Activated CD4-positive, alpha-beta T cell treated with anti-CD3 and anti-CD28 coated beads for 48 hours (primary cell): Measurements from ENCODE around the gene EDAR.

Experiments
- DNase-seq: peaks from one replicate; pipeline ENCODE4 v3.0.0-alpha.2; 2020

EDAR gene

DNA sequence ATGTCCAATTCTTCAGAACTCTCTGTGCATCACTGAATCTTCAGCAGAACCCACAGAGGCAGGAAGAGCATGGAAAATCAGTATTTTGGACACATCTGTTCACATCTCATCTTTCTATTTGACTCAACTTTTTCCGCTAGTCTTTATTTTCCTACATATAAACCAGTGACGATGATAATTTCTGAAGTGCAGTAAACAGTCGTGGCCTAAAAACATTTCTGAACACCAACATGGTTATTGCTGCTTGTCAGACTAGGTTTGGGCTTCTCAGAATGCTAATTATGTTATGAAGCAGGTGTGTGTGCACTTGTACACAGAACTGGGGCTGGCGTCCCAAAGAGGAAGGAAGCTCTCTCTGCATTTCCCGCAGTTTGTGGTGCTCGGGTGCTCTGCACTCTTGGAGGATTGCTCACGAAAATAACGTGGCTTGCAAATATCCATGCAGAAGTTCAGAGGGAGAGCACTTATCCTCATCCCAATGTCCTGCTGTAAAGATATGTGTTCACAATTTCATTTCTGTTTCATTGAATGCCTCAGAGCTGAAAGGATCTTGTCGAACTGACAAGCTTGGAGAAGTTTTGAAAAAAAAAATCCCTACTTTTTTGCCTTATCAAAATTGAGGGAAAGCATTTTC is 50.8 kb downstream of the EDAR start:
- DNase-seq: peak; percentile 28

DNA sequence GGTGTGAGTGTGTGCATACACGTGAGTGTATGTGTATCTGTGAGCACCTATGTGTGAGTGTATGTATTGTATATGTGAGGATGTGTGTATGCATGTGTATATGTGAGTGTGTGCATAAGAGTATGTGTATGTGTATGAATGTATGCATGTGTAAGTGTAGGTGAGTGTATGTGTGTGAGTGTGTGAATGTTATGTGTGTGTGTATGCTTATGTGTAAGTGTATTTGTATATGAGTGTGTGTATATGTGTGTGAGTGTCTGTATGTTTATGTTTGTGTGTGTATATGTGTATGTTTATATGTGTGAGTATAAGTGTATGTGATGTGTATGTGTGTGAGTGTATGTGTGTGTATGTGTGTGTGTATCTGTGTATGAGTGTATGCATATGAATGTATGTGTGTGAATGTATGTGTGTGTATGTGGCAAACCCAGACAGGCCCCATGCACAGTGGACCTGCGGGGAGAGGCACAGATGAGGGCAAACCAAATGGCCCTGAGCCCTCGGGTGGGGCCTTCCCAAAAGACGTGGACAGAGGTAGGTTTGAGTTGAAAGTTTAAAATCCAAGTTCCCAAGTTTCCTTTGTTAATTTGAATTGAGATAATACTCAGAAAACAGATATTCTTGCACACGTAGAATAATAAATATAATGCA is 51.5 kb downstream of the EDAR start:
- peak; percentile 23 for DNase-seq

DNA sequence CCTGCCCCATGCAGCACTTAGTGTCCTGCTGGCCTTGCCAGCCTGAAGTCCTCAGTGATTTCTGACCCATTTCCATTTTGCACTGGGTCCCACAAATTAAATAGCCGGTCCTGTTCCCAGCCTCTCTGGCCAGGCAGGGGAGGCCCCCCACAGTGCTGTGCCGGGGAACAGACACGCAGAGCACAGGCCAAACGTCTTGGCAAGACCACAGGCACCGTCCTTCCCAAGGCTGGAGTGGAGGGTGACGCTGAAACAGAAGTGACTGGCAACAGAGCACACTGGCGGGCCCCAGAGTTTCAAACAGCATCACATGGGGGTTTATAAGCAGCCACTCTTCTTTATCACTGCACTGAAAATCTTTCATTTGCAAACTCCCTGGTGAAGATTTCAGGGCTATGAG is 52.2 kb downstream of the EDAR start:
- no peak for DNase-seq

DNA sequence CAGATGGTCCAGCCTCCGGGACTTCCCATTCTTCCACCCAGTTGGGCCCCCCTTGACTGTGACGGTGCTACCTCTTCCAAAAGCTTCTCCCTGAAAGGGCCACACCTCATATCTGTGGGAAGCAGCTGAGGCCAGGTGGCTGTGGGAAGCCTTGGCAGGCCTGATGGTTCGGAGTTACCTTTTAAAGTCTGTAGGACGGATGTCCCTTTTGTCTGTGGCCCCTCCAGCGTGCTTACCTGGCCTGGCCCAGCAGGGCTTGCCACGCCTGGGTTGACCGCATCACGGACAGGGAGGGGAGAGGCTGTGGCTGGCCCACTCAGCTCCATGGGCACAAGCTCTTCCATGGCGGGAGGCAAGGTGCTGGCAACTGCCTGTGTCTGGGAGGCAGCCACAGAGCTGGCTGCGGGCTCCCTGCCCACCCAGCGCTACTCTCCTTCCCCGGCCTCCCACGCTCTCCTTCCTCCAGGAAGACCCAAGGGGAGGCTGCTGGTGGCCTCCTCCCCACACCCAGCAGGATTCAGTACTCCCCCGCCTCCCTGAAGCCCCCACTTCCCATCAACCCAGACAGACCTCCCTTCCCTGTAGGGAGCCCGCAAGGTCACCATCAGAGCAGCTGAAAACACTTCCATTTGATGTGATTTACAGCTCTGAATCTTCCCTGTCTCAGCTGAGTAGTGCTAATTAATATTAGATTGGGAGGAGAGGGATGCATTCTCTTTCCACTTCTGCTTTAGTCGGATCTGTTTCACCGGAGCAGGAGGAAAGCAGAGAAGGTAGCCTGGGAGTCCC is 52.8 kb downstream of the EDAR start:
- DNase-seq: no peak

DNA sequence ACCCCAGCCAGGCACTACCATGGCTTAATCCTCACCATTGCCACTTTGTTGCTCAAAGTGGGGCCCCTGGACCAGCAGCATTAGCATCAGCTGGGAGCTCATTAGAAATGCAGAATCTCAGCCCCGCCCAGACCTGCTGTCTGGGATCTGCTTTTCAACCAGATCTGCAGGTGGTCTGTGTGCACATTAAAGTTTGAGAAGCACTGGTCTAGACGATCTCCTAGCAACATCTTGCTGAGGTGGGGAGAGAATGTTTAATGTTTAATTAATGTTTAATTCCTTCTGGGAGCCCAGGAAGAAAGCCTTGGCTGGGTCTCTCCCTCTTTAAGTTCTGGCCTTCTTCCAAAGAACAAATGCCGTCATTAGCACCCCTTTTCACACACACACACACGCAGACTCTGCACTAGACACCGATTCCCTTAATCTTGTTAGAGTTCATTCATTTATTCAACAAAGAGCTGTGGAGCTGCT is 53.7 kb downstream of the EDAR start:
- no peak for DNase-seq

DNA sequence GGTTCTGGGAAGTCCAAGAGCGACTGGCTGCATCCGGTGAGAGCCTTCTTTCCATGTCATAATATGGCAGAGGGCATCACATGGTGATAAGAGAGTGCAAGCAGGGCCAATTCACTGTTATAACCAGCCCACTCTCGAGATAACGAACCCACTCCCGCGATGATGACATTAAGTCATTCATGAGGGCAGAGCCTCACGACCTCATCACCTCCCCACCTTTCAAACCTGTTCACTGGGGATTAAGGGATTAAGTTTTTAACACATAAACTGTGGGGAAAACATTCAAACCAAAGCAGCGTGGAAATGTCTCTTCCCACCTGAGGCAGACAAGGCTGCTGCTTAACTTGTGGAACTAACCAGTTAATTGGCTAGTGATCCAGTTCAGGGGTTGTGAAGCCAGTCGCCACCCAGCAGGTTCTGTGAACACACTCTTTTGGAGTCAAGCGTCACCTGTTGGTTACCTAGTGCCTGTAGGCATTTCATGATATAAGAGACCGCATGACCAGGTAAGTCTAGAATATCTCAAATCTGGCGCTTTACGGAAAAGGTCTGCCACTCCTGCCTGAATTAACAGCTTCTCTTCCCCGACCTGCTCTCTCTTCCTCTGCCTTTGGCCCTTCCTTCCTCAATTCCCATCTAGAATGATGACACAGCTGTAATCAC is 54.3 kb downstream of the EDAR start:
- no peak for DNase-seq

DNA sequence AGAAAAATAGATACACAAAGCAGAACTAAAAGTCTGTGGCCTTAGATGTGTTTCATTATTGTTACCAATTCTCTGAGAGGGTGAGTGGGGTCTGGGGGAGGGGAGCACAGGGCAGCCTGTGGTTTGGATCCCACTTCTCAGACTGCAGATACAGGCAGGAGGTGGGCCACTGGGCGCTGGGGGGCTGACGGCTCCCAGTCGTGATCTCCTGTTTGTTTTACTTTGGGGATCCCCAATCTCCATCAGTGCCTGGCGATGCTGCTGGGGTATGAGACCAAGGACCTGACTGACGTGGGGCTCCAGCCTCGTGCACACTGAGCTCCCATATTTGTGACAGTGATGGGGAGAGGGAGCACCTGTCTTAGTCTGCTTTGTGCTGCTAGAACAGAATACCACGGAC is 54.9 kb downstream of the EDAR start:
- DNase-seq: no peak

DNA sequence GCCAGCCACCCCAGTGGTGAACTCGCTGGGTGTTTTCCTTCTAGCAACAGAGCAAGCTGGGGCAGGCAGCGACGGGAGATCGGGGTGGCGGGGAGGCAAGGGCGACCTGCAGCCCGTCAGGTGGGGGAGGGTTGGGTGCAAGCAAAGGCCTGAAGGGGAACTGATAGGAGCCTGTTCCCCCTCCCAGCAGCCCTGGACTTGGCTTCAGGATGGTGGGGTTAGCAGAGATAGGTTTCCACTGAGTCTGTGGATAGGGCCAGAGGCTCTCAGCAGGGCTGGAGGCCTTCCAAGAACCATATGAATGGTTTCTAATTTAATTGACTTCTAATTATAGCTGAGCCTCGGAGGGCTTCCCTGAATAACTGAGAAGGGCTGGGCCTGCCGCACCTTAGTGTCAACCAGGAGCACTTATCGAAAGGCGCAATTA is 55.3 kb downstream of the EDAR start:
- no peak for DNase-seq

DNA sequence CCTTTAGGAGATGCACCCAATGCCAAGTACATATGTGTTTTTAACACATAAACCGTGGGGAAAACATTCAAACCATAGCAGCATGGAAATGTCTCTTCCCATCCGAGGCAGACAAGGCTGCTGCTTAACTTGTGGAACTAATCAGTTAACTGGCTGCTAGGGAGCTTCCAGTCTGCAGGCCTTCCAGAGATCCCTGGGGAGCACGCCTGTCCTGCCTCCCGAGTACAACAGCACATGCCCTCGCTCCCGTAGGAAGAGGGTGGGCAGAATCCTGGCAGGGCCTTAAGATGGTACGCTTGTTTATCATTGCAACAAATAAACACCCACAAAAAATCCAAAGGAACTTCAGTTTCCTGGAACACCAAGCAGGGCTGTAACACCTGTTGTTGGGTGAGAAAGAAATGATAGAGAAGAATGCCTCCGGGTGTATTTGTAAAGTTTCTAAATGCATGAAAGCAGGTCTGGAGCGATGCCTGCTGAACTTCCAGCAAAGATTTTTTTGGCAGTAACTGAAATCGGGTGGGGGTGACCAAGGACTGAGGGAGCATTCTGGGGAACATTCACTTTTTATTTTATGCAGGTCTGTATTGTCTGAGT is 56.2 kb downstream of the EDAR start:
- DNase-seq: no peak

DNA sequence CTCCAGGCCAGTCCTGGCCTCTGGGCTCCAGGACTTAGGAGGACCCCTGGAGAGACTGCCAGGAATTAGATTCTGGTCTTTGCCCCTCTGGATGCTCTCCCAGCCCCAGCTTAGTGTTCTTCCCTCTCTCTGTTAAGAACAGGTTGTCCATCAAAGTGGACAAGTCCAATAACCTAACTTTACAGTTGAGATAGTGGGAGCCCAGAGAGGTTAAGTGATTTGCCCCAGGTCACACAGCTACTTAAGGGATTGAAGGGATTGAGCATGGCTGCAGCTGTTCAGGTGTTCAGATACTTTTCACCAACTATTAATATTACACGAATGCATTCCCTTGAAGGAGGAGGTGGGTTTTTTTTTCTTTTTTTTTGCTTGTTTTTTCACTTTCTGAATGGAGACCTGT is 57.6 kb downstream of the EDAR start:
- DNase-seq: no peak

DNA sequence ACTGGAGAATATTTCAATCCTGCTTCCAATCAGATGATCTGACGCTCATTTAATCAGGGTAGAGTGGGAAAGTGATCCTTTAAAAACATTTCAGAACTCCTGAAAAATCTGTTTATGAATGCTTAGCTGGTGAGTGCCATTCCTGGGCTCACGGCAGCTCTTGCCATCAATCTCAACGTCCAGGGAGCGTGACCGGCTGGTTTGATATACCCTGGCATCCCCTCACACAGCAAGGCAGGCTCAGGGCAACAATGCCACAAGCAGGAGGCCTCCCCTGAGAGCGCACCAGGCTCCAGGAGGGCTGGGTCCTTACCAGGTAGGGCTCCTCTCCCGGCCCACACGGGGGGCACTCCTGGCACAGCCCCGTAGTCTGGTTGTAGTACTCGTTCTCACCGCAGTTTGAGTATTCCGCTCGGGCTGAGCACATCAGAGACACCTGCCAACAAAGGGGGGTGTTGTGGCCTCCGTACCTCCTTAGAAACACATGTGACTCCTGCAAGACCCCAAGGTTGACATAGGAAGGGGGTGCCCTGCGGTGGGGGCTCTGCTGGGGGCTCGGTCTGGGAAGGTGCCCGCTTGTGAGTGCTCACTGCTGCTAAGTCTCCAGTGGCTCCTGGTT is 59.1 kb downstream of the EDAR start:
- no peak for DNase-seq

DNA sequence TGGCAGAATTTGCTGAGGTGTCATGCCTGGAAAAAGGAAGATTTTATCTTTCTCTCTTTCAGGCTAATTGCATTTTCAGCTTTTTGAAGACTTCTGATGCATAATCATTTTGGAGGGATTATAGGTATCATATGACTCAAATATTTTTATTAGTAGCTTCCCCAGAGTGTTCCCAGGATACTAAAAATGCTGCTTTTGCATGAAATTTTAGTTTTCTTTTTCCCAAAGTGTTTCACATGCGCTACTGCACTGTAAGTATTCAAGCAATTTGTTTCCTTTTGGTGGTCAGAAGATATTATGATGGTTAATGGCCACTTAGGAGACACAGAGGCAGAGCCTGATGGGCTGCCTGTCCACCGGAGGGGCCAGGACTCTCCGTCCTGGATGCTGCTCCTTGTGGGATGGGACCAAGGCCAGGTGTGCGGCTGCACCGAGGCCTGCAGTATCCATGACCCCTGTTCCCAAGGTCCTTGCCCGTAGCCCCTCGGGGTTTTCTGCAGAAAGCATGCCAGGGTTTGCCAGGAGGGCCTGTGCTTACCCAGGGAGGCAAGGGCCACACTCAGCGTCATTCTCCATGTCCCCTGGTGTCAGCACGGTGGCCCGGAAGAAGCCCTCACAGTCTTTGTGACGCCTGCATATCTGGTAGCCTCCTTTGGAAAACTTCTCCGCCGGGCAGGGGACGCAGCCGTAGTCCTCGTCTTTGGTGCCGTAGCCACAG is 60.2 kb downstream of the EDAR start:
- no peak for DNase-seq

DNA sequence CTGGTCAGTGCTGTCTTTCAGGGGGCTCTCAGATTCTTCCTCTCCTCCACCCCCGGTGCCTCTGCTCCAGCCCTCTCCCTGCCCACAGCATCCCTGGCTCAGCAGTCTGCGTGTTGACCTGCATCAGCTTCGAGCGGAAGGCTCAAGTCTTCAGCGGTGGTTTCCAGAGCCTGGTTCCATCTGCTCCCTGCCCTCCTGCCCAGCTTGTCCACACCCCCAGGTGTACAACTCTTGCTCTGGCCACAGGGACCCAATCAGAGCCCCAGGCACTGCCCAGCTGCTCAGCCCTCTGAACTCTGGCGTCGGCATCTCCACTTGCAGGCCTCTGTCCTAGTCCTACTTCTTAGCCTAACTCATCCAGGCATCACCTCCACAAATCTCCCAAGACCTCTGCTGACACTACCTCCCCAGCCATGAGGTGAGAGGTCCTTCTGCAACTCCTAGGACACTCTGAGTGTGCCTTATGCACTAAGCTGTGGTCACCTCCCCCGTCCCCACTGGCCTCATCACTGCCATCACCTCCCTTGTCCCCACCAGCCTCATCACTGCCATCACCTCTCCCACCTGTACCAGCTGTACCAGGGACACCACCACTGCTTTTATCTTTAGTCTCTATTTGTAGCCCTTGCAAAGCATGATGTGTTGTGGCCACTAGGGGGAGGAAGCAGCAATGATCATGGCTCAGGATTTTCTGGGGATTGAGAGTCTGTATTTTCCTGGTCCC is 60.9 kb downstream of the EDAR start:
- DNase-seq: peak; percentile 40

DNA sequence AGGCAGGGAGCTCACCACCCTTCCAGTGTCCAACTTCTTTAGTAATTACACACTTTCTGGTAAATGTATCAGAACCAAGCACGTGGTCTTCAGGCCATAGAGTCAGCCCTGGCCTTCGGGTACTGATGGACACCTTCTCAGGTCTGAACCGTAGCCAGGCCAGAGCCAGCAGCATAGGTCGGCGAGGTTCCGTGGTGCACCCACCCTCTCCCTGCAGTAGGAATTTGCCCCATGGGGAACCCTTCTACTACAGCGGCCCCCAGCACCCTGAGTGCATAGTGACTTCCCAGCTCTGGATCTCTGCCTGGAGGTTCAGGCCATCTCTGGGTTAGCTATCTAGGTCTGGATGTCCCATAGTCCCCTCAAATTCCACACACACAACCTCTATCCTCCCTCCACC is 61.6 kb downstream of the EDAR start:
- DNase-seq: no peak

DNA sequence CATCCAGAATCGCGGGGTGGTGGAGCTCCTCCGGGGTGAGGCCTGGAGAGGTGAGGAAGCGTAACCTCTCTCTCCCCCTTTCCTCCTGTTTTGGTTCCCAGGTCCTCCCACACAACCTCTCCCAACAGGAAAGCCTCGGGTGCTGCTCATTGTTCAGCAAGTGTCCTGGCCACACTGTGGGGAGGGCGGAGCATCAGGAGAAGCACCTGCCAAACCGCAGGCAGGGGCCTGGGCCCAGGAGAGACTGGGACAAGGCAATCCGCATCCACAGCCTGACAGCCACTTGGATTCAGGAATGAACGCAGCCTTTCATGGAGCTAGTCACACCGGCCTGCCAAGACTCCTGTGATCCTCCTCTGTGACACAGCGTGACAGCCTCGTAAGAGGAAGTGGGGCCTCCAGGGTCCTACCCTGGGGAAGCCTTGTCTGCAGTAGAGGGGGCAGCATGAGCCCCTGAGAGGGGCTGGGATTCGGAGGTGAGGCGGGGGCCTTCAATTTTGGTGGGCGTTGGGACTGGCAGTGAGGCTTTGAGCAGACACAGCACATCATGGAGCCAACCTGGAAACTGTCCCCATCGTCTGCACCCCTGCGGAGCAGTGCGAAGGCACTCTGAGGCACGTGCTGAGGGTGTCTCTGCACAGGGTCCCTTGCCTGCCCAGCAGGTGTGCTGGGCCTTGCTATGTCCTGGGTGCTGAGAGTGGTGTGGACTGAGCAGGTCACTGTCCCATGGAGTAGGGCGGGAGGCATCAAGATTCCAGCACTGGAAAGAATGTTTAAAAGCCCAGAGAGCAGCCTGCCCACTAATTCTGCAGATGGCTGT is 62.2 kb downstream of the EDAR start:
- no peak for DNase-seq

DNA sequence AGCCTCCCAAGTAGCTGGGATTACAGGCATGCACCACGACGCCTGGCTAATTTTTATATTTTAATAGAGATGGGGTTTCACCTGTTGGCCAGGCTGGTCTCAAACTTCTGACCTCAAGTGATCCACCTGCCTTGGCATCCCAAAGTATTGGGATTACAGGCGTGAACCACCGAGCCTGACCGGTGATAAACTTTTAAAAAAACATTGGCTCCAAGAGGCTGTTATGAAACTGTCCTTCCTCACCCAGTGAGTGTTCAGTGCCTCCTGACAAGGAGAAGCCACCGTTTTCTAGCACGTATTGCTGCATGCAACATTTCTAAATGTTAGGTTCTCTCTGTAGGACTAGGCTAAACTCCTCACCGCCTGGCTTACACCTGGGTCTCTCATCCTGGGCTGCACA is 63.3 kb downstream of the EDAR start:
- no peak for DNase-seq

DNA sequence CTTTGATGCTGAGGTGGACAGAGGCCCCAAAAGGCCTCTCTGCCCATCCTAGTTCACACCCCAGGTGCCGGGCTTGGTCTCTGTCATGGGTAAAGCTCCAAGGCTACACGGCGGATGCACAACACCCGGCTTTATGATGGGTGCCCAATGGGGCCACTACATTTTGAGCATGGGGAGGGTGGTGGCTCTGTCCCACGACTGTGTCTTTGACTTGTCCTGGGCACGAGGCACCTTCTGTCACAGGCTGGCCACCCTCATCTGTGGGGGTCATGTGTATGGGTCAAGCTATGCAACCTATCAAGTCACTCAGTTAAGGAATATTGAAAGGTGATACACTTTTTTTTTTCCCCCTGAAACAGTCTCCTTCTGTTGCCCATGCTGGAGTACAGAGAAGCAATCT is 63.7 kb downstream of the EDAR start:
- DNase-seq: no peak

DNA sequence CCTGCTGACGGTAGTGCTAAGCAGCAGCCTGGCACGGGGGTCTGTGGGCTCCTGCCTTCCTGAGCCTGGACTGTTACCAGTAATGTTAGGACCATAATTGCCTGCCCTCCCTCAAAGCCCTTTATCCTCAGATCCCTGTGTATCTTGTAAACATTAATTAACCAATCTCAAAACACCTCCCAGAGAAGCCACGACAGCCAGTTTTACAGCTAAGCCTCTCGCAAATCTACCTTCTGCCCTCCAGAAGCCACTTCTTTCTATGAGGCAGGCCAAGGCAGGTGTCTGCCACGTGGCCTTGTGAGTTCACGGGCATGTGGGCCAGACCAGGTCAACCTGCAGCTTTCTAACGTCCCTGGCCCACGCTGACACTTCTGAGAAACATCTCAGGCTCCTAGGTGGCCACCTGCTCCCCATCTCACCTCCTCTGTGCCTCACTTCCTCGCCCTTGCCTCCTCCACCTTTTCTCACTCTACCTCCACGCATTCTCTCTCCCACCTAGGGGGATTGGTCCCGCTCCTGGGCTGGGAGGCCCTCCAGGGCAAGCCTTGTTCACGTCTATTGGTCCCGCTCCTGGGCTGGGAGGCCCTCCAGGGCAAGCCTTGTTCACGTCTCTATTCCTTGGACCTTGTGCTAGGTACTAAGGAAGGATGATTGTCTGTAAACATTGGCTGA is 64.3 kb downstream of the EDAR start:
- DNase-seq: no peak

DNA sequence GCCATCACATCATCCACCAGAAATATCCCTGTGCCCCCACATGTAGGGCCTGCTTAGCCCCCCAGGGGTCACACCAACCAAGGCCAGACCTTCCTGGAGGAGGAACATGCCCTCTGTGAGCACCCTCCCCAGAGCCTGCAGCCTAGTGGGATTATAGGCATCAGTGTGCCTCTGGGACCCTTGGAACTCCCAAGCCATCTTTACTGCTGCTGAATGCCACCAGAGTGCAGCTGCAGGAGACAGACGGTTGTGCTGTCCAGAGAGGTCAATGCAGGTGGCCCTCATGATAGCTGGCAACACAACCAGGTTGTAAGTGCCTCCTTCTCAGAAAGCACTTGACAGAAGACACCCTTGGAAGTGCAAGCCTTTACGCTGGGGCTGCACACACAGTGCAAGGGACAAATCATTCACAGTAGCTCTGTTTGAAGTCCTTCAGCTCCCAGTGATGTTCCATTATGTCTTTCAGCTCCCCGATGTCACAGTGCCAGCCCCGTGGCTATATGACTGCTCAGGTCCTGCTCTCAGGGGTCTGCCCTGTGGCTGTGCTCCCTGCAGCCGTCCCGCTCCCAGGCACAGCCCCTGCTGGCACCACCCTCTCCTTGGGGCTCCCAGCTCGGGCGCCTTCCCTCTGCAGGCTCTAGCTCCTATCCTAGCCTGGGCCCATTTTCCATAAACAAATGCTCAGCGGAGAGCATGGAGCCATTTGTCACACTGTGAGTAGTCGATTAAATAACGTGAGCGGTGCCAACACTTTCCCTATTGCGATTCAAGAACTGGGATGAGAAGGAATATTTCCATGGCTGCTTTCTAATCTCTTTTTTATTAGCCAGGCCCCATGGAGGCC is 65.1 kb downstream of the EDAR start:
- no peak for DNase-seq
